Large intestine (tissue), 3 donors: ENCODE measurements around the gene AFAP1. TPM values are rescaled to one million over a fixed set of nuclear protein-coding genes. Genes with fewer than 3 reads are reported as not detected.

Experiments
- DNase-seq, 2 donors: peaks; one replicate each; pipeline versions ENCODE4 v3.0.0 to v3.0.0-alpha.2; 2013
- H3K27ac ChIP-seq: one replicate; pipeline ENCODE4 v1.5.1; 2013; ENCODE audit warnings: low read length
- H3K27me3 ChIP-seq: 2 replicates; pipeline ENCODE4 v1.6.1; 2013; ENCODE audit warnings: low read length; ENCODE audit not compliant: control insufficient read depth, insufficient read depth
- H3K36me3 ChIP-seq: 2 replicates; pipeline ENCODE4 v1.6.1; 2013; ENCODE audit warnings: low read length; ENCODE audit not compliant: control insufficient read depth, insufficient read depth
- H3K4me1 ChIP-seq: one replicate; pipeline ENCODE4 v1.6.1; 2013; ENCODE audit warnings: low read length; ENCODE audit not compliant: control insufficient read depth, insufficient read depth
- H3K4me3 ChIP-seq: one replicate; pipeline ENCODE4 v1.5.1; 2013; ENCODE audit warnings: low read length
- H3K9me3 ChIP-seq: one replicate; pipeline ENCODE4 v1.6.1; 2013; ENCODE audit warnings: mild to moderate bottlenecking, low read depth, low read length, moderate library complexity; ENCODE audit not compliant: control insufficient read depth
- WGBS: methylation state at CpG from one replicate; pipeline ENCODE4 v1.1.5; 2013; ENCODE audit warnings: low lambda C conversion rate; ENCODE audit not compliant: insufficient coverage; 5-methylcytosine and 5-hydroxymethylcytosine counted together
- polyA plus RNA-seq: library from polyadenylated mRNA; unstranded; fragments of 120-200 nt; gene quantifications from one replicate; pipeline ENCODE4 v1.2.1, GENCODE V29; 2013

AFAP1 gene
- polyA plus RNA-seq, 1 donor = 19.3 TPM

DNA sequence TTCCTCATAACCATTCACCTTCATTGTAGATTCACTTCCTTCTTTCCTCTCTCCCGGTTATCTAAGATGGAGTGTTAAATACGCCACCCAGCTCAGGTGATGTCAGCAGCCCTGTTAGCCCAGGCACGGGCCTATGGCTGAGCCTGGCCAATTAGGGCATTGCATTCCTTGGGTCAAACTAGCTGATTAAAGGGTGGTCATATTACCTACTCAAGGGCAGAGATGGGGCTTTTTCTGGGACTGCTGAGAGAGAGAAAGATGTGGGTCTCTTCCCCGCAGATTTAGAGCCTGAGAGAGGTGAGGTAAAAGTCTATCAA, 39.9 kb upstream of the AFAP1 start:
- Histone ChIP-seq H3K4me3 (no peak overlapping the region), H3K36me3 (no peaks in the 10 kb centered on the region), H3K4me1 (peaks cover 45% of the 10 kb centered on the region), H3K27ac (peak overlapping the region; percentile 65), H3K27me3 (no peaks in the 10 kb centered on the region), H3K9me3 (peaks cover 5% of the 10 kb centered on the region)
- DNase-seq = no peak
- WGBS = 80% methylated on average over 1 of the region's 4 CpGs

- 100% methylated on average over 1 of the region's 17 CpGs for WGBS
- Histone ChIP-seq H3K4me3 (no peak overlapping the region), H3K9me3 (peaks cover under 1% of the 10 kb centered on the region), H3K36me3 (no peaks in the 10 kb centered on the region), H3K27me3 (no peaks in the 10 kb centered on the region), H3K27ac (peak overlapping the region; percentile 65), H3K4me1 (peaks cover 45% of the 10 kb centered on the region)
- peak in 1 of 2 donors; percentile 76 for DNase-seq
Observed at GRCh38 chr4:7978907-7979651, 39.4 kb upstream of the AFAP1 start.

DNA sequence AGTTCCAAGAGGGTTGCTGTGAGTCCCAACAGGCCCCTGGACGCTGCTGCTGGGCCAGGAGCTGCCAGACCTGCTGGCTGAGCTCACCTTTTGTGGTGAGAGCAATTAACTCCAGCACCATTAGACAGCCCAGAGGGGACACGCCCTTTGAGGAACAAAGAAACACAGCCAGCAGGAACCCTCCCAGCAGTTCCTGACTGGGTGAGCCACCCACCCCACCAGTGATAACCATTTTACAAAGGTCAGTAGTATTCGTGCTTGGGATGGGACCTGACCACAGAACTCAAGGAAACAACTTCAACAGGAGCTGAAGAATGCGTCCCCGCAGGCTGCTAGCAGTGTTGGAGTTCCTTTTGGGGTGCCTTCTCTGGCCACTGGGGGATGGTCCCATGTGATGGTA, 38.8 kb upstream of the AFAP1 start:
- Histone ChIP-seq H3K36me3 (no peaks in the 10 kb centered on the region), H3K4me1 (peaks cover 41% of the 10 kb centered on the region), H3K9me3 (no peaks in the 10 kb centered on the region), H3K4me3 (no peak overlapping the region), H3K27me3 (no peaks in the 10 kb centered on the region), H3K27ac (peak overlapping the region; percentile 65)
- no CpG with 5 or more reads among the region's 5 CpGs for WGBS
- DNase-seq = peak; percentile 68 to 91

DNA sequence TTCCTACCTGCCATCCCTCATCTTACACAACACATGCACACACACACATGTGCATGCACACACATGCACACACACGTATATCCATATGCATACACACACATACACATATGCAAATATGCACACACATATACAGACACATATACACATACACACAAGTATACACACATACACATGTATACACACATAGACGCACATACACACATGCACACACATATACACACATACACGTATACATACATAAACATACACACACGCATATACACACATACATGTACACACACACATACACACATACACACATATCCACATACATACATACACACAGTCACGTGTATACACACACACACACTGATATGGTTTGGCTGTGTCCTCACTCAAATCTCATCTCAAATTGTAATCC, 37.0 kb upstream of the AFAP1 start:
- peaks cover 43% of the 10 kb centered on the region for H3K4me1 ChIP-seq
- no peak for DNase-seq
- no peaks in the 10 kb centered on the region for H3K9me3 ChIP-seq
- H3K27me3 ChIP-seq = no peaks in the 10 kb centered on the region
- no peaks in the 10 kb centered on the region for H3K36me3 ChIP-seq
- H3K27ac ChIP-seq = no peak overlapping the region
- no CpG with 5 or more reads among the region's 5 CpGs for WGBS
- H3K4me3 ChIP-seq = no peak overlapping the region

DNA sequence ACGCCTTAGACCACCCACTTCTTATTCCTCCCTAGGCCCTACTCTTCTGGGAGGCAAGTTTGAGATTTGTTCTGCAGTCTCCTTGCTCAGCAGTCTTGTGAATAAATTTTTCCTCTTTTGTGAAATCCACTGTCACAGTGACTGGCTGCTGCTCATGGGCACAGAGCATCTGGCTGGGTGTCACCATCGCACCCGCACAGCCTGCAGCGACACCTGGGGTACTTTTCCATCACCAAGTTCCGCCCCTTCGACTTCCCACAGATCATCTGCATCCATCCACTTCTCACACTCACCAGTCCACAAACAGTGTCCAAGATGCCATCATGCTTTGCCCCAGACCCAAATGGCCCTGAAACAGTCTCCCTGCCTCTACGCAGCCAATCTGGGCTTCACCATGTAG, 36.4 kb upstream of the AFAP1 start:
- WGBS = 100% methylated on average over 4 of the region's 7 CpGs
- H3K4me1 ChIP-seq = peaks cover 44% of the 10 kb centered on the region
- DNase-seq = no peak
- H3K36me3 ChIP-seq = no peaks in the 10 kb centered on the region
- no peak overlapping the region for H3K4me3 ChIP-seq
- H3K27ac ChIP-seq = no peak overlapping the region
- no peaks in the 10 kb centered on the region for H3K9me3 ChIP-seq
- no peaks in the 10 kb centered on the region for H3K27me3 ChIP-seq

DNA sequence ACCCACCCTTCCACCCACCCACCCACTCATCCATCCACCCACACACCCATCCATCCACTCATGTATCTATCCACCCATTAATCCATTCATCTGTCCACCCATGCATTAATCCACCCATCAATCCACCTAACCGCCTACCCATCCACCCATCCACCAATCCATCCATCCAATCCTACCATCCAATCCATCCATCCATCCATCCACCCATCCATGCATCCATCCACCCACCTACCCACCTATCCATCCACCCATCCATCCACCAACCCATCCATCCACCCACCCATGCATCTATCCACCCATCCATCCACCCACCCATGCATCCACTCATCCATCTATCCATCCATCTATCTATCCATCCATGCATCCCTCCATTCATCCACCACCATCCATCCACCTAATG, 34.8 kb upstream of the AFAP1 start:
- Histone ChIP-seq H3K4me1 (peaks cover 57% of the 10 kb centered on the region), H3K9me3 (no peaks in the 10 kb centered on the region), H3K36me3 (no peaks in the 10 kb centered on the region), H3K27me3 (no peaks in the 10 kb centered on the region), H3K4me3 (no peak overlapping the region), H3K27ac (no peak overlapping the region)
- DNase-seq = no peak
- WGBS = 80% methylated on average over 1 of the region's 1 CpG

DNA sequence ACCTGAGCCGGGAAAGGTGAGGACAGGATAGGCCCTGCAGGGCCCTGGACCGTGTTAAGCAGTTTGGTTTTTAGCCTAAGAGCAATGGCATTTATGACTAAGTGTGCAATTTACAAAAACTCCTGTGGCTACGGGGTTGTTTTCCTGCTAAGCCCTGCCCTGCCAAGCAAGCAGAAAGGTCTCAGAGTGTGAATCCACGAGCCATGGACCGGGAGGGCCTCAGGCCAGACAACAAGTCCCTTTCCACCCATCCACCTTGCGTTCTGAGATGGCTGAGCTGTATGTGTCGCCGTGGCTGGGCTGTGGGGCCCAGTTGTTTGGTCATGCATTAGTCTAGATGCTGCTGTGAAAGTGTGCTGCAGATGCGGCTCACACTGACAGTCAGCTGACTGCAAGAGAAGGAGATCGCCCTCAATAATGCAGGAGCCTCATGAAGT, 33.9 kb upstream of the AFAP1 start:
- no peak overlapping the region for H3K4me3 ChIP-seq
- H3K4me1 ChIP-seq = peaks cover 54% of the 10 kb centered on the region
- H3K36me3 ChIP-seq = no peaks in the 10 kb centered on the region
- DNase-seq = no peak
- no peak overlapping the region for H3K27ac ChIP-seq
- no CpG with 5 or more reads among the region's 10 CpGs for WGBS
- no peaks in the 10 kb centered on the region for H3K27me3 ChIP-seq
- H3K9me3 ChIP-seq = no peaks in the 10 kb centered on the region

- DNase-seq = peak in 1 of 2 donors; percentile 30
- H3K4me3 ChIP-seq = no peak overlapping the region
- no peaks in the 10 kb centered on the region for H3K36me3 ChIP-seq
- peak overlapping the region; percentile 93 for H3K27ac ChIP-seq
- peaks cover 54% of the 10 kb centered on the region for H3K4me1 ChIP-seq
- H3K27me3 ChIP-seq = no peaks in the 10 kb centered on the region
- WGBS = no CpG with 5 or more reads among the region's 13 CpGs
- H3K9me3 ChIP-seq = no peaks in the 10 kb centered on the region
Observed at GRCh38 chr4:7971881-7972500, 32.3 kb upstream of the AFAP1 start.

DNA sequence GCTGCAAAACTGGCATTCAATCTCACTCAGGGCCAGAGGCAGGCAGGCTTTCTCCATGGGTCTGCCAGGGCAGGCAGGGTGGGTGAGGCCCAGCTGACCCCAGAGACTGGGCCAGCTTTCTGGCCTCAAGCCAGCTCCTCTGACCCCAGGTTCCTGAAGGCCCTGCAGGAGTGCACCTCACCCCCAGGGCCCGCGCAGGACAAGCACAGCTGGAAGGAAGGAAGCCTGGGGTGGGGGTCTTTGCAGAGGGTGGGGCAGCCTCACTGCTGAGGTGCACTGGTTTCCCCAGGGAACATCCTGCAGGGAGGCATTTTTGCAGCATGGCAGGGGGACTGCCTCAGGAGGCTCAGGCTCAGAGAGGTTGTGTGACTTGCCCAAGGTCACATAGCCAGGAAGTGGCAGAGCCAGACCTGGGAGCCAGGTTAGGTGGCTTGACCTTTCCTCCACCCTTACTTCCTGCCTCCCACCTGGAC, 31.5 kb upstream of the AFAP1 start:
- Histone ChIP-seq H3K27ac (peak overlapping the region; percentile 93), H3K4me3 (peak overlapping the region; percentile 32), H3K4me1 (peaks cover 54% of the 10 kb centered on the region), H3K36me3 (no peaks in the 10 kb centered on the region), H3K9me3 (no peaks in the 10 kb centered on the region), H3K27me3 (no peaks in the 10 kb centered on the region)
- no peak for DNase-seq
- no CpG with 5 or more reads among the region's 2 CpGs for WGBS

DNA sequence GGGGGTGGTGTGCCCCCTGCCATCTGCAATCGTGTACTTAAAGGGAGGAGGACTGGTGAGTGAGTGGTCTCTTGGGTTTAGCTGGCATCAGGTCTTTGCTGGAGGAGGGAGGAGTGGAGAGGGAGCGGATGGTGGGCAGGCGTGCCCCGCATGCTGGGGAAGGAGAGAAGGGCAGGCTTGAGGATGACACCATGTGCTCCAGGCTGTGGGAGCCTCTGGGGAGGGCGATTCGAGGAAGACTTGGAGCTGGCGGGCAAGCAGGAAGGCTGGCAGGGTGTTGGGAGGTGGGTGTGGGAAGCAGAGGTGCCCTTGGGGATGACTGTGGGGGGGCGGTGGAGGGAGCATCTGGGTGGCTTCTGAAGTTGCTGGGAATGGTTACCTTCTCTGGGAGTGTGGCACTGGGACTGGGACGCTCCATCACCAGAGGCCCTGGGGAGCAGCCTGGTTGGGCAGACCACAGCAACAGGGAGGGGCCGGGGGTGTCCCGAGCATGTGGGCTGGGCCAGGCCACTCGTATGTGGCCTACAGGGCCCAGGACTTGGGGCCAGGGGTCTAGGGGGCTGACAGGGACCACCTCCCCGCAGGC, 30.8 kb upstream of the AFAP1 start:
- Histone ChIP-seq H3K36me3 (no peaks in the 10 kb centered on the region), H3K27me3 (no peaks in the 10 kb centered on the region), H3K4me3 (peak overlapping the region; percentile 32), H3K4me1 (peaks cover 54% of the 10 kb centered on the region), H3K9me3 (no peaks in the 10 kb centered on the region), H3K27ac (peak overlapping the region; percentile 93)
- WGBS = no CpG with 5 or more reads among the region's 13 CpGs
- DNase-seq = no peak
